Fibroblast of skin of back (primary cell): Measurements from ENCODE around the gene DNAH11.
"Not testable (repeated sequence)": the region's sequence is repeated elsewhere in the genome, so short reads cannot be mapped to it uniquely, and the experiment has no call there.

Experiments used
- DNase-seq: peaks from one replicate; pipeline ENCODE4 v3.0.0-alpha.2; 2013

The DNAH11 gene

GRCh38 chr7:21778953-21779352 is 236.1 kb downstream of the DNAH11 start:
- no peak for DNase-seq

- no peak for DNase-seq
Observed at GRCh38 chr7:21782996-21783395, 240.2 kb downstream of the DNAH11 start.

GRCh38 chr7:21784989-21785388 is 242.2 kb downstream of the DNAH11 start:
- DNase-seq: no peak

GRCh38 chr7:21805791-21806190 is 263.0 kb downstream of the DNAH11 start:
- no peak for DNase-seq

GRCh38 chr7:21806388-21806787 is 263.5 kb downstream of the DNAH11 start:
- DNase-seq: no peak

- DNase-seq: no peak
Observed at GRCh38 chr7:21819048-21819447, 276.2 kb downstream of the DNAH11 start.

GRCh38 chr7:21828841-21829240 is 286.0 kb downstream of the DNAH11 start:
- DNase-seq: no peak

- DNase-seq: no peak
Observed at GRCh38 chr7:21829731-21830130, 286.9 kb downstream of the DNAH11 start.

- DNase-seq: no peak
Observed at GRCh38 chr7:21844742-21845141, 301.9 kb downstream of the DNAH11 start.

GRCh38 chr7:21850531-21851285 is 307.9 kb downstream of the DNAH11 start:
- DNase-seq: peak; percentile 82

- peak; percentile 8 for DNase-seq
Observed at GRCh38 chr7:21851559-21851967, 308.7 kb downstream of the DNAH11 start.

- not testable (repeated sequence) for DNase-seq
Observed at GRCh38 chr7:21865631-21866204, 322.9 kb downstream of the DNAH11 start.

- no peak for DNase-seq
Observed at GRCh38 chr7:21866731-21867130, 323.9 kb downstream of the DNAH11 start.

GRCh38 chr7:21867226-21867625 is 324.4 kb downstream of the DNAH11 start:
- DNase-seq: no peak

GRCh38 chr7:21867816-21868575 is 325.2 kb downstream of the DNAH11 start:
- no peak for DNase-seq

GRCh38 chr7:21868576-21868850 is 325.7 kb downstream of the DNAH11 start:
- DNase-seq: no peak

GRCh38 chr7:21869785-21870402 is 327.1 kb downstream of the DNAH11 start:
- peak; percentile 18 for DNase-seq

- DNase-seq: no peak
Observed at GRCh38 chr7:21883069-21883468, 340.2 kb downstream of the DNAH11 start.

GRCh38 chr7:21883501-21883900 is 340.7 kb downstream of the DNAH11 start:
- DNase-seq: not testable (repeated sequence)

GRCh38 chr7:21884496-21884895 is 341.7 kb downstream of the DNAH11 start:
- DNase-seq: no peak

GRCh38 chr7:21886396-21886795 is 343.6 kb downstream of the DNAH11 start:
- DNase-seq: no peak

GRCh38 chr7:21887353-21887752 is 344.5 kb downstream of the DNAH11 start:
- DNase-seq: no peak

- DNase-seq: no peak
Observed at GRCh38 chr7:21887779-21888178, 344.9 kb downstream of the DNAH11 start.
